HG03565 (cell line): ENCODE results near the gene FXYD3.

ENCODE experiments used
- ATAC-seq: cut with Tn5 transposase; IDR thresholded peaks from one replicate; pipeline ENCODE4 v1.9.1; 2021; ENCODE audit warnings: mild to moderate bottlenecking, moderate library complexity; ENCODE audit not compliant: unreplicated experiment

The FXYD3 gene

DNA sequence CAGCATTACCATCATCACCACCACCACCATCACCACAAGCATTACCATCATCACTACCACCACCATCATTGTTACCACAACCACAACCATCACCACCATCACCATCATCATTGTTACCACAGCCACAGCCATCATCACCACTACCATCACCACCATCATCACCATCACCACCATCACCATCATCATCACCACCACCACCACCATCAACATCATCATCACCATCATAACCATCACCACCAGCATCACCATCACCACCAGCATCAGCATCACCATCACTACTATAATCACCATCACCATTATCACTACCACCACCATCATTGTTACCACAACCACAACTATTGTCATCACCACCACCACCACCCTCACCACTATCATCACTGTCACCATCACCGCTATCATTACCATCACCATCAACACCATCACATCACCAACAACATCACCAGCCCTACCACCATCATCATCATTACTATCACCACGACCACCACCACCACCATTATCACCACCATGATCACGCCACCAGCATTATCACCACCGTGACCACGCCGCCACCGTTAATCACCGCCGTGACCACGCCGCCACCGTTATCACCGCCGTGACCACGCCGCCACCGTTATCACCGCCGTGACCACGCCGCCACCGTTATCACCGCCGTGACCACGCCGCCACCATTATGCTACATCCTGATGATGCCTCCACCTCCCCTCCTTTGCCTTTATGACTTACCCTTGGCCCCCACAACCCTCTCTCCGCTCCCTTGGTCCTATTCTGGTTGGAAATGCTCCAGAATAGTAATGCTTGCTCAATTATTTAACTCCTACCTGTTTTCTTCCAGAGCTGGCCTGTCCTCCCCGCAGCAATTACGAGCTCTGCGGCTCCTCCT lies 10.0 kb upstream of the FXYD3 start:
- ATAC-seq: no peak

DNA sequence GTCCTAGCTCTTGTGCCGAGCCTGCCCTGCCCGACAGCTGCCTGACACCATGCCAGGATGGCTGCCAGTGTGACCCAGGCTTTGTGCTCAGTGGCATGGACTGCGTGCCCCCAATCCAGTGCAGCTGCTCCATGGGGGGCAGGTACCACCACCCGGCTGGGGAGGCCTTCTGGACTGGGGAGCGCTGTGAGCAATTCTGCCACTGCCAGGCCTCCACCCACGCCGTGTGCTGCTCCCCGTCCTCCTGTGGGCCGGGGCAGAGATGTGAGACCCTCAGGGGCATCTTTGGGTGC lies 9.4 kb upstream of the FXYD3 start:
- no peak for ATAC-seq

DNA sequence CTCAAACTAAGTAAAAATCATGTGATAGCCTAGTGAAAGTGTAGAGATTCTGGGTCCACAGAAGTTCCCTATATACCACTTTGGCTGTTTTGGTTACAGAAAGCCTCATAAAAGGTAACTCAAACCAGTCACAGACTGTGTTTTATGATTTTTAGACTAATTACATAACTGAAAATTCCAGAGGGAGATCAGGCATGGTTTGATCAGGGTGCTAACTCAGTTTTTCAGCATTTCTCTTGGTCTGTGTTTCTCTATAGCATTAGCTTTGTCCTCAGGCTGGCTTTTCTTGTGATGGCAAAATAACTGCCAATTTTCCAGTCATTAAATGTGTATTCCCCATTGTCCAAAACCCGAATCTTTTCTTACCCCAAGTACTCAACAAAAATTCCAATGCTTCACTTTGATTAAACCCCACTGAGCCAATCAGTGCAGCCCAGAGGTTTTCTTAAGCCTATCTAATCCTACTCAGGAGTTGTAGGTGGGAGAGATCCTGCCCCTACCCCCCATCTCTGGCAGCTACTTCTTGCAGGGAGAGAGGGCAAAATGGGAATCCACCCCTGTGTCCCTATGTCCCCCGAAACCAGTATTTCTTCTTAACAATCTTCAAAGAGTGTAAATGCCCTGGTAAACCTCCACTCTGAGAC lies 8.6 kb upstream of the FXYD3 start:
- no peak for ATAC-seq

DNA sequence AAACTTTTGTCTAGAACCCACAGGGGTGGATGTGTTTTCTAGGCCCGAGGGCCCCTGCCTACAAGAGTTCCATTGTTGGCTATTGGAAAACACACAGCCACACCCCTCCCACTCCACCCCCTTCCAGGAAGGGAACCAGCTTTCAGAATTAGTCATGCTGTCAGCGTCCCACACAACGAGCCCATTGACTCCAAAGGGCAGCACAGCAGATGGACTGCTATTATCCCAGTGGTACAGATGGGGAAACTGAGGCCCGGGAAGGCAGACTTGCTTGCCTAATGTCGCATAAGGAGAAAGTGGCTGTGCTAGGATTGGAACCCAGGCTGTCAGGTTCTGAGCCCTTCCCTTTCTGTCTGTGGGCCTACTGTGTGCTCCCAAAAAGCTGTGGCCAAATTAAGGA lies 8.1 kb upstream of the FXYD3 start:
- no peak for ATAC-seq

DNA sequence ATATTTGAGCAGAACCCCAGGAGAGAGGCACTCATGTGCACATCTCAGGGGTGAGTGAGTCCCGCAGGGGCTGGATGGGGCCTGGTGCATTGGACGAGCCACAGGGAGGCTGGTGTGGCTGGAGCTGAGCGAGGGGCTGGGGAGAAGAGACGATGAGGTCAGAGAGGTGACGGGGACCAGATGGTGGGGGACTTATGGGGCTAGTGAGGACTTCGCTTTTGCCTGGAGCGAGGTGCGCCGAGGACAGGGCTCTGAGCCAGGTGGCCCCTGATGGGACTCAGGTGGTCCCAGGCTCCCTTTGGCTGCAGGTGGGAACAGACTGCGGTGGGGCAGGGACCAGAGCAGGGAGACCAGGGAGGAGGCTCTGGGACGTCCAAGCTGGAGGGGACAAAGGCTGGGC lies 6.9 kb upstream of the FXYD3 start:
- no peak for ATAC-seq

DNA sequence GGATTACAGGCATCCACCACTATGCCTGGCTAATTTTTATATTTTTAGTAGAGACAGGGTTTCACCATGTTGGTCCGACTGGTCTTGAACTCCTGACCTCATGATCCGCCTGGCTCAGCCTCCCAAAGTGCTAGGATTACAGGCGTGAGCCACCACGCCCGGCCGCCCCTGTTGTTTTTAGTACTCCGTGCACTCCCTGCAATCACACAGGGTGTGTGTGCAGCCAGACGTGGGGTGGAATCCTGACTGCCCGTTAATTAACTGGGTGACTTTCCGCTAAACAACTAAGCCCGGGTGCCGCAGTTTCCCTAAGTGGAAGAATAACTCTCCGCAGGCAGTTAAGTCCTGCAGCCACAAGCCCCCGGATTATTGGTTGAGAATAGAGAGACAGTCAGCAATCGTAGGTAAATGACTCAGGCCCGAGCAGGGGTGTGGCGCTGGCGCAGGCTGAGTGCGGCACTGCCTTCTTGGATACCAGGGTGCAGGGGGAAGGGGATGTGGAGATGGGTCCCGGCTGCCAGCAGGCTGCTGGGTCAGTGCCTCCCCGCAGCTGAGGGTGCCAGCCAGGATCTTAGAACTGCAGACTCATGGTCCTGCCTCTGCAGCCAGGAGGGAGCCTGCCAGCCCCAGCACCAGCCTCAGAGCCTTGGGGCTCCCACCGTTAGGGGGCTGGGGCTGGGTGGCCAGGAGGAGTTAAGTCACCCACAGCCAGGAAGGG lies 6.1 kb upstream of the FXYD3 start:
- no peak for ATAC-seq

DNA sequence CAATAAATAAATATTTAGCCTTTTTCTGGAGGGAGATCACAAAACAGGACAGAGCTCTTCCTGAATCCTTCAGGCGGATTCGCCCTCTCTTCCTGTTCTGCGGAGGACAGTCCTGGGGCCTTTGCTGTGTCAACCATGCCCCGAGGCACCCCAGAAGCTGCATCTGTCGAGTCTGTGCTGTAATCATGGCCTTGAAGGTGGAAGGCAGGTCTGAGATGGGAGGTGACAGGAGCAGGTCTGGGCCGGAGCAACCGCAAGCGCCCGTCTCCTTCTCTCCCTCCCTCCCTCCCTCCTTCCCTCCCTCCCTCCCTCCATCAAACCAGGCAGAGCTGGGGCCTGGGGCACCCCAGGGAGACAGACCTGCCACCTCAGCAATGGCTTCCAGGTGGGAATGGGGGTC lies 4.6 kb upstream of the FXYD3 start:
- ATAC-seq: no peak

DNA sequence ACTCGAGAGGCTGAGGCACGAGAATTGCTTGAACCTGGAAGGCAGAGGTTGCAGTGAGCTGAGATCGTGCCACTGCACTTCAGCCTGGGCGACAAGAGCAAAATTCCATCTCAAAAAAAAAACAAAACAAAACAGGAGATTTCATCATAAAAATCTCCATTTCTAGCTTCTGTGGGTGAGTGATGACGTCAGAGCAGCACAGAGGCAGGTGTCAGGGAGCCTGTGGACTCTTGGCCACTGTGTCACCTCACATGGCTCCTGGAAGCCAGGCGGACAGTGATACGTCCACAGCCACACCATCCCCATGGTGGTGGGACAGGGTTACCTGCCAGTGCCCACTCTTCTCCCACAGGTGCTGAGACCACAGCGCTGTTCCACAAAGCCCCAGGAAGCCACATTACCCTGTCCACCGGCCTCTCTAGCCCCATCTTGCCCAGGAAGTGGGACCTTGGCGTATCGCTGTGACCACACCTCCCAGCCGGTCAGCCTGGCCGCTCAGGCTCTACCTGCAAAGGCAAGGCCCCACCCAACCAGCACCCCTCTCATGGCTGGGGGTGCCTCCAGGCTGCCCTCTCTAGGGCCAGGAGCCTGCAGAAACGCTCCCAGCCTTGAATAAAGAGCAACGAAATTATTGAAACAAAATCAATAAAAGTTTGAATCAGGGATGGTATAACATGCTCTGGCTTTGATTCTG lies 2.5 kb upstream of the FXYD3 start:
- no peak for ATAC-seq

DNA sequence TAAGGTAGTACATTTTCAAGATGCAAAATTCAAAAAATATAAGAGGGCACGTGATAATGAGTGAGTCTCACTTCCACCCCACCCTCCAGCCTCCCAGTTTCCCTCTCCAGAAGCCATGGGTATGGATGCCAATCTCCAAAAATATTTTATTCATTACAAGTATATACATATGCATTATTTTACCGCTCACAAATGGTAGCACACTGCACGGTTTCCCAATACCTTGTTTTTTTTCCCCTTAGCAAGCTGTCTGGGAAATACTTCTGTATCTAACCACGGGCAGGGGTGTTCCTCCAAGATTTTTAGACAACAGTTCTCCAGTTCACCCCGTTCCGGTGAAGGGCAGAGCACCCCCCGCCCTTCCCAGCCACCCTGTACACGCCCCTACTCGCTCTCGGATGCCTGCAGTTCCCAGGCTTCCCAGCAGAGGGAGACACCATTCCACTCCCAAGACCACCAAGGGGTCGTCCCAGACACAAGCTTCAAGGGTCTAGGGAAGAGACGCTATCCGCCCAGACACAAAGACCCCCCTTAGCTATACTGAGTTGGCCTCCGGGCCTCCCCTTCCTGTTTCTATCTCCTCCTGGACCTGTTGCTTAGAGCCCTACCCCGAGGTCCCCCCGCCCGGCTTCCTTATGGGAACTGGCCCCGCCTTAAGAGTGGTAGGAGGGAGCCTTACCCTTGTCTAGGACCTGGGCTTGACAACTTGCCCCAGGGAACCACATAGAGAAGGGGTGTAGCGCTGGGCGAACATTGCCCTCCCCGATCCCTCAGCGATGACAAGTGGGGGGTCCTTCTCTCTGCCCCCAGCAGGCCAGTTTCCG lies 1.1 kb upstream of the FXYD3 start:
- no peak for ATAC-seq

DNA sequence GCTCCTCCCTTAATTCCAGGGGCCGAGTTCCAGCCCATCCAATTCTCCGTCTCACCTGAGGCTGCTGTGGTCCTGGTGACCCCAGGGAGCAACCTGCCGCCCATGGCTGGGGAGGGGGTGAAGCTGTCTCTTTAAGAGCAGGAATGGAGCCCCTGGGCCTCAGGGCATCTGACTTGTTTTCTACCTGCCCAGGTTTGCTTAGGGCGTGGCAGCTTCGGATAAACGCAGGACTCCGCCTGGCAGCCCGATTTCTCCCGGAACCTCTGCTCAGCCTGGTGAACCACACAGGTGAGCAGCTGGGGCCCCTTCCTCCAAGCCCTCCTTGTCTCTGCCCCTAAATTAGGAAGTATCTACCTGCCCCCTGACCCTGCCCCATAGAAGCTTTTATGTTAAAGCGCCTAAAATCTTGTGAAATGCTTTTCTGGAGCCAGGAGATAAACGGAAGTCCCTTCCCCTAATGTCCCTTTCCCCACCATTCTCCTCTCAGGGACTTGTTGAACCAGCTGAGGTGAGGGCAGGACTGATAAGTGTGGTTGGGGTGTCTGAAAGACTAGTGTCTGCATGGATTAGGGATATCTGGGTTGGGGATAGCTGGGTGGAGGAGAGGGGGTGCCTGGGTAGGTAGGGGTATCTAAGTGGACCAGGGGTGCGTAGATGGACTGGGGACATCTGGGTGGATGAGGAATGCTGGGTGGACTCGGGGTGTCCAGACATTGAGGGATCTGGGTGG lies 614 bp downstream of the FXYD3 start:
- ATAC-seq: no peak

DNA sequence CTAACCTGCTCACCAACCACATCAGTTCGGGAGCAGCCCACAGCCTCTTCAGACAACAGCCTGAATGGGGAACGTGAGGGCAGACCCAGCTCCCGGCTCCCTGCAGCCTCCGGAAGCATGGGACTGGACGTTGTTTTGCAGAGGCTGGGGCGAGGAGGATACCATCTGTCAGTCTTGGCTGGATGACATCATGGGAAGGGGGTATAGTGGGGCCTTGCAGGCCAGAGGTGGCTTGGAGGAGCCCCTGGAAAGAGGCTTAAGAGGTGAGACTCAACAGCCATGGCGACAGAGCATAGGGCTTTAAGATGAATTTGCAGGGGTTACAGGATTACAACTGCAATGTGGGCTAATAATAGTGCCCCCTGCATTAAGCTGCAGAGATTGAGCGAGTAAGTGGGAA lies 1.5 kb downstream of the FXYD3 start:
- ATAC-seq: no peak

DNA sequence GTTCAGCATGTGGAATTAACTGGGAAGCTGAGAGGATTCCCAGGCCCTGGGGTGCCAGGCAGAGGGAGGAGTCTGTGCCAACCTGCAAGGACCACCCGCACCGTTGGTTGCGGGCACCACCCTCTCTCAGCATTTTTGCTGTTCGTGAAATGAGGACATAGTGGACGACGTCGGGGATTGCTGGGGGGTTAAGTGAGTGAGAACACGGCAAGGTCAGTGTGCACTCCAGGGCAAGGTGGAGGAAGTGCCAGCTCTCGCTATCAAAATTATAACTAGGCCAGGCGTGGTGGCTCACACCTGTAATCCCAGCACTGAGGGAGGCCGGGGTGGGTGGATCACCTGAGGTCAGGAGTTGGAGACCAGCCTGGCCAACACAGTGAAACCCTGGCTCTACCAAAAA lies 2.2 kb downstream of the FXYD3 start:
- ATAC-seq: no peak

DNA sequence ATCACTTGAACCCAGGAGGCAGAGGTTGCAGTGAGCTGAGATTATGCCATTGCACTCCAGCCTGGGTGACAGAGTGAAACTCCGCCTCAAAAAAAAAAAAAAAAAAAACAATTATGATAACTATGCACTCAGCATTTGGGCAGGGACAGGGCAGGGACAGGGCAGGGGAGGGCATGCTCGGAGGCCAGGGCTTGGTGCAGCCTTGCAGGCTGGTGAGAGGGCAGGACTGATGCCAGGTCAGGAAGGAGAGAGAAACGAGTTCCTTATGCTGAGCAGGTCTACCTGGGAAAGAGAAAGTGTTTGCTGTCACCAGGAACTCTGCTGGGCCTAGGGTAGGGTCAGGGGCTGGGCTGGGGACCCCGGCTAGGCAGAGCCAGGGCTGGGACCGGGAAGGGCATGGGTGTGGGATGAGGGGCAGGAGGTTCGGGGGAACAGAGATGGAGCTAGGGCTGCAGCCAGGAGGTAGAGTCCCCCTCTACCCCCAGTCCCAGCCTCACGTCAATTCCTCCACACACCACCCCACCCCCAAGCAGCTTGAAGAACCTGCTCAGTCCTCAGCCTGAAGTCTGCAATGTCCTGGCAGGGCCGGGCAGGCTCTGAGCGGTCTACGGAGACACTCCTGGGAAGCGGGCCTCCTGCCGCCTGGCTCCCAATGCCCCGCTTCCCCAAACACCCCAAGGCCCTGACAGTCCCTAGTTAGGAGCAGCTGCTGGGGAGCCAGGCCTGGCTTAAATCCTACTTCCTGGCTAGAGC lies 2.8 kb downstream of the FXYD3 start:
- no peak for ATAC-seq

DNA sequence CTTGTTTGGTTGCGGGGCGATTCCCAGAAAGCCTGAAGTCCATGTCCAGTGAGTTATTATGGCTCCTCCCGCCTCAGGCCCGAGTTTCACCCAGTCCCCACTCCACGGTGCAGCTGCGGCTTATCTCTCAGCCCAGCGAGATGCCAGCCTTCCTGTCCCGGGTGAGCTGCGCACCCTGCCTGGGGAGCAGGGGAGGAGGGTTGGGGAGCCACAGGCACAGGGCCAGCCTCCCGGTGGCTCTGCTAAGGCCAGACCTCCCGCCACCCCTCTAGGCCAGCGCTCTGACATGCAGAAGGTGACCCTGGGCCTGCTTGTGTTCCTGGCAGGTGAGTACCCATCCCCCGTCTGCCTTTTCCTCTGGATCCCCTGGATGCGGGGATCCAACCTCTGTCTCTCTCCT lies 3.5 kb downstream of the FXYD3 start:
- ATAC-seq: no peak

DNA sequence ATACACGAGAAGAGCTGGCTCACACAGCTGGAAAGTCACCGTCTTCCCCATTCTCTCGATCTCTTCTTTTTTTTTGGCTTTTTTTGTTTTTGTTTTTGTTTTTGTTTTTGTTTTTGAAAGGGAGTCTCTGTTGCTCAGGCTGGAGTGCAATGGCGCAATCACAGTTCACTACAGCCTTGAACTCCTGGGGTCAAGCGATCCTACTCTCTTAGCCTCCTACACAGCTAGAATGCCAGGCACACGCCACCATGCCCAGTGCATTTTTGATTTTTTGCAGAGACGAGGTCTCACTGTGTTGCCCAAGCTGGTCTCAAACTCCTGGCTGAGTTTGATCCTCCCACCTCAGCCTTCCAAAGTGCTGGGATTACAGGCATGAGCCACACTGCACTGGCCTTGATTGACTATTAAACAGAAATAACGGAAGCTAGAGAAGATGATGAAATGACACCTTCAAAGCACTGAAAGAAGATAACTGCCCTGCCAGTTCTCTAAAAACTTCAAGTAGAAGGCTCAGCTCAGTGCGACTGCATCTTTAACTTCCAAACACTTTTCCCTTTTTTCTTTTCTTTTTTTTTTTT lies 4.0 kb downstream of the FXYD3 start:
- no peak for ATAC-seq

DNA sequence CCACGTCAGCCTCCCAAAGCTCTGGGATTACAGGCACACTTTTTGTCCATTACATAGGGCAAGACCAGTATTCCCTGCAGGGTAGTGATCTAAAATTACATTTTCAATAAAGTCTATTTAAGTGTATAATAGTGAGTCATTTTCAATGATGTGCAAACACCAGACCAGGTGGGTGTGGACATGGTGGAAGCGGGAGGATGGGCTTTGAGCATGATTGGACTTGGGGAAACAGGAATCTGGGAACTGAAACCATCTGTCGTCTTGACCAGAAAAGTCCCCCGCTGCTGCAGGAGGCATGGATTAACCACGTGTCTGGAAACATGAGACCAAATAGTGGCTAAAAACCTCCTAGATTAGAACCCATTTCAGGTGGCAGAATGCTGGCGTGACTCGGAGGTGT lies 4.9 kb downstream of the FXYD3 start:
- ATAC-seq: no peak

DNA sequence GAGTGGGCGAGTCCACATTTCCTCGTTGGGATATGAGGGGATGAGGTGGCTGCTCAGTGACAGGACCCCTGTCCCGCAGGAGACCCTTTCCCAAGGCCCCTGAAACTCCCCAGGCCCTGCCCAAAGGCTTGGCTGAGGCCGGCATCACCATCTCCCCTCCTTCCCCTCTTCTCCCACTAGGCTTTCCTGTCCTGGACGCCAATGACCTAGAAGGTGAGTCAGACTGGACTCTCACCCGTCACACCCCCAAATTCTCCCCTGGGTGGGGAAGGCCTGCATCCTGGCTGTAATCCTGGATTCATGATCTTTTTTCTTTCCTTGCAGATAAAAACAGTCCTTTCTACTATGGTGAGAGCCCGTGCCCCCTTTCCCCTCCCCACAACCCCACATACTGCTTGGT lies 5.3 kb downstream of the FXYD3 start:
- no peak for ATAC-seq

DNA sequence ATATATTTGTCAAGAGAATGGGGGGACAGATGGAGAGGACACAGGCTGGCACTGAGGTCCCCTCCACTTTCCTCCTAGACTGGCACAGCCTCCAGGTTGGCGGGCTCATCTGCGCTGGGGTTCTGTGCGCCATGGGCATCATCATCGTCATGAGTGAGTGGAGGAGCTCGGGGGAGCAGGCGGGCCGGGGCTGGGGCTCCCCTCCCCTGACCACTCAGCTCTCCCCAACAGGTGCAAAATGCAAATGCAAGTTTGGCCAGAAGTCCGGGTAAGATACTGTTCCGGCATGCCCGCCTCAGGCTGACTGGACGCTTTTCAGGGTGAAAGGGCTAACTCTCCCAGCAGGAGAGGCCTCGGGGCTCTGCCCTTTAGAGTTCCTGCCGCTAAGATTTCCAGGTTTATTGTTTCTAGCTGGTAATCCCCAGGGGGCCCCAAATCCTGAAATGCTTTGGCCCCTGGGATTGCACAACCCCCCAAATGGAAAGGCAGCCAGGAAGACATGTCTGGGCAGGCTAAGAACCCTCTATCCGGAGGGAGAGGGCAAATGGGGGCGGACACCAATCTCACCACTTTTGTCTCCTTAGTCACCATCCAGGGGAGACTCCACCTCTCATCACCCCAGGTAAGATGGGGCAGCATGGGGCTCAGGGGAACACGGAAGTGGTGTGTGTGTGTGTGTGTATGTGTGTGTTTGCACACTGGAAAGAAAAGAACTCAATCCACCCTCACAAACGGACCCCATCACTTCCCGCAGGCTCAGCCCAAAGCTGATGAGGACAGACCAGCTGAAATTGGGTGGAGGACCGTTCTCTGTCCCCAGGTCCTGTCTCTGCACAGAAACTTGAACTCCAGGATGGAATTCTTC lies 7.3 kb downstream of the FXYD3 start:
- no peak for ATAC-seq
